Measurements from ENCODE around the gene PTPRD.

The PTPRD gene

DNA sequence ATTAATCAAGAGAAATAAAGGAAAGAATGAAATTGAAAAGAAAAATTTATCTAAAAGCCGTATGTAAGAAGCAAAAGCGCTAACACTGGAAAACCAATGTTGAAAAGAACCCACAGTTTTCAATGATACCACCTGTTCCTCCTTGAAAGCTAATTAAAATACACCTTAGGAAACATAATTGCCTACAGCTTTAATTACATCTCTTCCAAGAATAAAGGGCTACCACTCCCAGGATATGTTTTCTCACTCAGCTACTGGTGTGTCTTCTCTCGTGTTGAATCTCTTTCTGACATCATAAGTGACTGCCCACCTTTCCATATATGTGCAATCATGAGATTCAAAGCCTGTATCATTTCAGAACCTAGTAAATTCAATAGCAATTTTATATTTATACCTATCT lies 1932.6 kb downstream of the PTPRD start:
- Histone ChIP-seq H3K27ac (no peak overlapping the region), H3K4me3 (no peak overlapping the region), H3K36me3 (ENCODE audit: insufficient read depth, low read length) (no peaks in the 10 kb centered on the region), H3K9ac (ENCODE audit: insufficient read length) (no peak overlapping the region), H3K9me3 (ENCODE audit: low read depth, low read length) (no peaks in the 10 kb centered on the region)
- DNase-seq (ENCODE audit: low read depth, low spot score) = no peak
- no peak for TF ChIP-seq POLR2AphosphoS5 (IDR thresholded peaks at IDR 0.05; ENCODE audit: borderline replicate concordance, low read depth, low read length)
- no peak for TF ChIP-seq EZH2 (IDR thresholded peaks at IDR 0.05)
- TF ChIP-seq FOXP2 (optimal IDR thresholded peaks at IDR 0.05; ENCODE audit: control extremely low read depth, extremely low read length, insufficient read depth) = no peak

DNA sequence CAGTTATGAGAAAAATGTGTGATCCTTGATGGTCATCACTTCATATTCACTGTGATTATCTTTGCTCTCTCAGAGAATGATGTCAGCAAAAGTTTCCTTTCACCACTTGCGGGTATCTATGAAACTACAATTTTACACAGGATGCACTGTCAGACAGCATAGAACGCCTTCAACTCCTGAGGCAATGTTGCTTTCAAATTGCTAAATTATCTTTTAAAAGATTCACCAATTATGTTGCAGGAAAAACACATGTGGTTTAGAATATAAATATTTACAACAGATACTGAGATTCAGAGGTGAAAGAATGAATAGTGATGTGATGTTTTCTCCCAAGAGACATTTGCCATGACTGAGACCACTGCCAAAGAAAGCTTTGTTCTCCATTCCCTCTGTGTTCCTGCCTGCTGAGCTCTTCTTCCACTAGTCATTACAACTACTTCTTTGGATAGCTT lies 1933.4 kb downstream of the PTPRD start:
- Histone ChIP-seq H3K36me3 (ENCODE audit: insufficient read depth, low read length) (no peaks in the 10 kb centered on the region), H3K9me3 (ENCODE audit: low read depth, low read length) (no peaks in the 10 kb centered on the region), H3K9ac (ENCODE audit: insufficient read length) (no peak overlapping the region), H3K27ac (no peak overlapping the region), H3K4me3 (no peak overlapping the region)
- TF ChIP-seq POLR2AphosphoS5 (IDR thresholded peaks at IDR 0.05; ENCODE audit: borderline replicate concordance, low read depth, low read length) = no peak
- no peak for TF ChIP-seq EZH2 (IDR thresholded peaks at IDR 0.05)
- no peak for TF ChIP-seq FOXP2 (optimal IDR thresholded peaks at IDR 0.05; ENCODE audit: control extremely low read depth, extremely low read length, insufficient read depth)
- no peak for DNase-seq (ENCODE audit: low read depth, low spot score)

DNA sequence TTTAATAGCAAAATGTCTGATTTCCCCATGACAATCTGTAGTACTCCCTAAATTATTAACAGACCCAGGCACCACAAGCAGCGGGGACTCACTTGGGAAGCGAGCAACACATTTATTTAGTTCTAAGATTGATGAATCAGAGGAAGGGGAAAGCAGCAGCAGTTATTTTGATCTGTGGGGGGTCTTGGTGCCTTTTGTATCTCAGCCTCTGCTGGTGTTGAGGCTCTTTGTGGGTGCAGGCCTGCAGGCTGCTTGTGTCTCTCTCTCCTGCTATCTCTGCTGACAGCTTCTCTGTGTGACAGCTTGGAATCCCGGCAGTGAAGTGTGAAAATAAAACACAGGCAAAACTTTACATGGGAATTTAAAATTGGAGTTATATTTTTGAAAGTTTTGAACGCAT lies 1935.1 kb downstream of the PTPRD start:
- Histone ChIP-seq H3K9me3 (ENCODE audit: low read depth, low read length) (no peaks in the 10 kb centered on the region), H3K9ac (ENCODE audit: insufficient read length) (no peak overlapping the region), H3K36me3 (ENCODE audit: insufficient read depth, low read length) (no peaks in the 10 kb centered on the region), H3K4me3 (no peak overlapping the region), H3K27ac (no peak overlapping the region)
- DNase-seq (ENCODE audit: low read depth, low spot score) = no peak
- no peak for TF ChIP-seq POLR2AphosphoS5 (IDR thresholded peaks at IDR 0.05; ENCODE audit: borderline replicate concordance, low read depth, low read length)
- no peak for TF ChIP-seq FOXP2 (optimal IDR thresholded peaks at IDR 0.05; ENCODE audit: control extremely low read depth, extremely low read length, insufficient read depth)
- no peak for TF ChIP-seq EZH2 (IDR thresholded peaks at IDR 0.05)

DNA sequence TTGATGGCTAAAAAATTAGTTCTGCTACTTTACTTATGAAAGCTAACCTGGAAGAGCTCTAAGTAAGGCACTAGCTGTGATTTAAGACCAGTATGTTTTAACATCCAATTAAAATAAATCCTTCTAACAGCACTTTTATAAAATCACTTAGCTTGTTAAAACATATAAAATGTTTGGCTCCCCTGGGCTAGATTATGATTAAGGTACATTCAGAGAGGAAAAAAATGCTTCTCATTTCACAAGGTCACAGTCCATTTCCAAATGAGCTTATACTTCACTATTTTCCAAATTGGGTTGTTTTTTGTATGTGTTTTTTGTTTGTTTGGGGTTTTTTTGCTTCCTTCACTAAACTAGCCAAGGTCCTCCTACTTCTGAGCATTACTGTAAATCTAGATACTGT lies 1938.3 kb downstream of the PTPRD start:
- Histone ChIP-seq H3K27ac (no peak overlapping the region), H3K9ac (ENCODE audit: insufficient read length) (no peak overlapping the region), H3K4me3 (no peak overlapping the region), H3K9me3 (ENCODE audit: low read depth, low read length) (no peaks in the 10 kb centered on the region), H3K36me3 (ENCODE audit: insufficient read depth, low read length) (no peaks in the 10 kb centered on the region)
- DNase-seq (ENCODE audit: low read depth, low spot score) = no peak
- TF ChIP-seq FOXP2 (optimal IDR thresholded peaks at IDR 0.05; ENCODE audit: control extremely low read depth, extremely low read length, insufficient read depth) = no peak
- no peak for TF ChIP-seq POLR2AphosphoS5 (IDR thresholded peaks at IDR 0.05; ENCODE audit: borderline replicate concordance, low read depth, low read length)
- no peak for TF ChIP-seq EZH2 (IDR thresholded peaks at IDR 0.05)

DNA sequence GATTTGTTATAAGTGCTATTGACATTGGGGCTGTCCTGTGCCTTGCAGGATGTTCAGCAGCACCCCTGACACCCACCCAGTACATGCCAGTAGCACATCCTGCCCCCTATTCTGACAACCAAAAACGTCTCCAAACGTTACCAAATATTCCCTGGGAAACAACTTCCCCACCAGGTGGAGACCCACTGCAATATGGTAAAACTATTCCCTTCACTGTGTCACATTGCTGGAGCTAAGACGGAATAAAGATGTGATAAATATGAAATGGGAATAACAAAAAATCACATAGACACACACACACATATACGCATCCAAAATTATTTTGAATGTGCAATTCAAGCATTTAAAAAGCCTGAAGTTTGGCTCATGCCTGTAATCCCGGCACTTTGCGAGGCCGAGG lies 1939.0 kb downstream of the PTPRD start:
- Histone ChIP-seq H3K27ac (no peak overlapping the region), H3K9me3 (ENCODE audit: low read depth, low read length) (no peaks in the 10 kb centered on the region), H3K9ac (ENCODE audit: insufficient read length) (no peak overlapping the region), H3K4me3 (no peak overlapping the region), H3K36me3 (ENCODE audit: insufficient read depth, low read length) (no peaks in the 10 kb centered on the region)
- no peak for TF ChIP-seq FOXP2 (optimal IDR thresholded peaks at IDR 0.05; ENCODE audit: control extremely low read depth, extremely low read length, insufficient read depth)
- TF ChIP-seq EZH2 (IDR thresholded peaks at IDR 0.05) = no peak
- no peak for TF ChIP-seq POLR2AphosphoS5 (IDR thresholded peaks at IDR 0.05; ENCODE audit: borderline replicate concordance, low read depth, low read length)
- no peak for DNase-seq (ENCODE audit: low read depth, low spot score)

DNA sequence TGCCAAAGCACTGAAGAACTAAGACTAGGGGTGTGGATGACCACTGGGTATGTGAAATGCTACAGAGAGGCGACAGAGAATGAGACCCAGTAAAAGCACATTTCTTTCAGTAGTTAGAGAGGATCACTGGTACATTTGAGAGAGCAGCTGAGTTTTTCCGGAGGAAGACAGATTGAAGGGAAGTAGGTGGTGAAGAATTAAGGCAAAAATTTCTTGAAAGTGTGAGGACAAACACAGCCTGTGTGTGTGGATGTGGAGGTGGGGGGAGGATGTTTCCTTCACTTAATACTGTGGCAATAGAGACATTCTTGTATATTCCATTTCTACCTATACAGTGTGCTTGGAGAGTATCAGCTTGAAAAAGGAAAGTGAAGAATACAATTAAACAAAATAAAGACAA lies 1942.1 kb downstream of the PTPRD start:
- no peaks in the 10 kb centered on the region for H3K9me3 ChIP-seq (ENCODE audit: low read depth, low read length)
- H3K9ac ChIP-seq (ENCODE audit: insufficient read length) = no peak overlapping the region
- H3K4me3 ChIP-seq = no peak overlapping the region
- H3K27ac ChIP-seq = no peak overlapping the region
- H3K36me3 ChIP-seq (ENCODE audit: insufficient read depth, low read length) = no peaks in the 10 kb centered on the region
- no peak for TF ChIP-seq POLR2AphosphoS5 (IDR thresholded peaks at IDR 0.05; ENCODE audit: borderline replicate concordance, low read depth, low read length)
- TF ChIP-seq EZH2 (IDR thresholded peaks at IDR 0.05) = no peak
- TF ChIP-seq FOXP2 (optimal IDR thresholded peaks at IDR 0.05; ENCODE audit: control extremely low read depth, extremely low read length, insufficient read depth) = no peak
- DNase-seq (ENCODE audit: low read depth, low spot score) = no peak

DNA sequence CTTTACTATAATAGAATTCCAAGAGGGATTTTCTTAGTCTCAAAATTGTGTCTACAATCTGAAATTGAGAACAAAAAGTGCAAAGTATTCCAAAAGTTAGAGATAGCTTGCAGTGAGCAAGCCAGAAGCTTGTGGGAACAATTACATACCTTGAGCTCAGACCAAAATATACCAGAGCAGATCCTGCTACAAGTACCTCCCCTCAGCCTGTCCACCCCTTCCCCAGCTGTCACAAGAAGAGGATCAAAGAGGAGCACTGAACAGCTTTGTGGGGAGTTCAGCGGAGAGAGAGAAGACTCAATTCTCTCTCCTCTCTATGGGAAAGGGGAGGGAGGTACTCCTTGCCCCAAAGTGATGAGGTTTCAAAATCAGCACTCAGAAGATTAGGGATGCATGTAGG lies 1944.1 kb downstream of the PTPRD start:
- TF ChIP-seq FOXP2 (optimal IDR thresholded peaks at IDR 0.05; ENCODE audit: control extremely low read depth, extremely low read length, insufficient read depth) = no peak
- no peak for TF ChIP-seq EZH2 (IDR thresholded peaks at IDR 0.05)
- TF ChIP-seq POLR2AphosphoS5 (IDR thresholded peaks at IDR 0.05; ENCODE audit: borderline replicate concordance, low read depth, low read length) = no peak
- Histone ChIP-seq H3K4me3 (no peak overlapping the region), H3K9ac (ENCODE audit: insufficient read length) (no peak overlapping the region), H3K36me3 (ENCODE audit: insufficient read depth, low read length) (no peaks in the 10 kb centered on the region), H3K27ac (no peak overlapping the region), H3K9me3 (ENCODE audit: low read depth, low read length) (no peaks in the 10 kb centered on the region)
- DNase-seq (ENCODE audit: low read depth, low spot score) = no peak

DNA sequence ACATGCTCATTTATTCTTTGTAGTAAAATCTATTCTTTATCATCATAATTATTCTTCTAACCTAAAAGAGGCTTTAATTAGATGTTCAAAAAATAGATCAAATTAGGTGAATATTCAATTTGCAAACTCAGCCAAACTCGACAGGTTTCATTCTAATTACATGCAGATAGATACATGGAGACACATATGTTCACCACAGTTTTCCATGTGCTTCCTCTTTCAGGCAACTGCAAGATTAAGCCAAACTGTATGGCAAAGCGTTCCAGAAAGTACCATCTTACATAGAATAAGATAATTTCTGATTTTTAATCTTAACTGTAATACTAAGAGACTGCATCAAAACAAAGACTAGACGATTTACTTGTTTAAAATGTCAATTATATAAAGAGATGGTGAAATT lies 1944.6 kb downstream of the PTPRD start:
- no peak overlapping the region for H3K27ac ChIP-seq
- TF ChIP-seq POLR2AphosphoS5 (IDR thresholded peaks at IDR 0.05; ENCODE audit: borderline replicate concordance, low read depth, low read length) (no peak), FOXP2 (optimal IDR thresholded peaks at IDR 0.05; ENCODE audit: control extremely low read depth, extremely low read length, insufficient read depth) (no peak), EZH2 (IDR thresholded peaks at IDR 0.05) (no peak)
- no peak overlapping the region for H3K4me3 ChIP-seq
- H3K9ac ChIP-seq (ENCODE audit: insufficient read length) = no peak overlapping the region
- DNase-seq (ENCODE audit: low read depth, low spot score) = no peak
- H3K9me3 ChIP-seq (ENCODE audit: low read depth, low read length) = no peaks in the 10 kb centered on the region
- H3K36me3 ChIP-seq (ENCODE audit: insufficient read depth, low read length) = no peaks in the 10 kb centered on the region

DNA sequence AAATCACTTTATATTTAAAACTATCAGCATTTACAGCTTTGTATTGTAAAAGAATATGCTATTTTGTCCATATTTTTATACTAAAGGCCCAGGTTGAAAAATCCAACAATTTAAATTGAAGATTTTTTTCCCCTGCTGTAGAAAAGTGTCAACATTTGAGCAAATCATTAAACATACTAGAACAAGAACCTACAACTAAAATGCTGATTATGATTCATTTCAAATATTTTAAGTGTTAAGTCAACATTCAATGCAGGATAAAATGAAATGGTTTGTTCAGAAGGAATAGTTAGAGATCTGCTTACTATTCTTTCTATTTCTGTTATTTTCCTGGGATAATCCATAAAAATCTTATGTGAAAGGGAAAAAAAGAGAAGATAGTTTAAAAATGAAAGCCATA lies 1946.7 kb downstream of the PTPRD start:
- no peak for TF ChIP-seq EZH2 (IDR thresholded peaks at IDR 0.05)
- TF ChIP-seq FOXP2 (optimal IDR thresholded peaks at IDR 0.05; ENCODE audit: control extremely low read depth, extremely low read length, insufficient read depth) = no peak
- no peak for TF ChIP-seq POLR2AphosphoS5 (IDR thresholded peaks at IDR 0.05; ENCODE audit: borderline replicate concordance, low read depth, low read length)
- no peak overlapping the region for H3K27ac ChIP-seq

More for the DNA sequence above, 1946.7 kb downstream of the PTPRD start:
- DNase-seq (ENCODE audit: low read depth, low spot score) = no peak
- H3K9ac ChIP-seq (ENCODE audit: insufficient read length) = no peak overlapping the region
- no peaks in the 10 kb centered on the region for H3K36me3 ChIP-seq (ENCODE audit: insufficient read depth, low read length)
- no peak overlapping the region for H3K4me3 ChIP-seq
- no peaks in the 10 kb centered on the region for H3K9me3 ChIP-seq (ENCODE audit: low read depth, low read length)
